Tibial nerve (tissue), 4 donors: ENCODE measurements around the gene GOLGA8H. TPM values are rescaled to one million over a fixed set of nuclear protein-coding genes. Genes with fewer than 3 reads are reported as not detected.
"Not testable (repeated sequence)": the region's sequence is repeated elsewhere in the genome, so short reads cannot be mapped to it uniquely, and the experiment has no call there.

Experiments used
- DNase-seq, 2 donors: peaks; one replicate each; pipeline ENCODE4 v3.0.0-alpha.2; 2019; ENCODE audit warnings: low spot score in 2 of 2
- H3K27ac ChIP-seq, 4 donors: fragments of 200-600 bp; sonication (generic) in 3 of 4; one replicate each; pipeline ENCODE4 v1.5.1; 2017 to 2019; ENCODE audit warnings: mild to moderate bottlenecking in 1 of 4
- H3K27me3 ChIP-seq, 2 donors: fragments of 200-600 bp; sonication (generic) in 1 of 2; one replicate each; pipeline versions ENCODE4 v1.5.1 to v1.6.0; 2017 to 2019
- H3K36me3 ChIP-seq, 3 donors: fragments of 200-600 bp; sonication (generic); one replicate each; pipeline ENCODE4 v1.5.1; 2018 to 2019
- H3K4me1 ChIP-seq, 4 donors: fragments of 200-600 bp; sonication (generic) in 3 of 4; one replicate each; pipeline ENCODE4 v1.5.1; 2017 to 2019
- H3K4me3 ChIP-seq, 4 donors: fragments of 200-600 bp; sonication (generic) in 3 of 4; one replicate each; pipeline ENCODE4 v1.5.1; 2017 to 2019; ENCODE audit warnings: mild to moderate bottlenecking in 1 of 4, moderate library complexity in 1 of 4
- H3K9me3 ChIP-seq, 4 donors: fragments of 200-600 bp; sonication (generic) in 3 of 4; one replicate each; pipeline ENCODE4 v1.5.1; 2017 to 2019
- EP300 ChIP-seq, 2 donors: sonication (generic); formaldehyde crosslinking; IDR thresholded peaks; one replicate each; pipeline ENCODE4 v1.6.1; 2017; ENCODE audit warnings: antibody characterized with exemption in 2 of 2, mild to moderate bottlenecking in 1 of 2
- POLR2A ChIP-seq, 2 donors: fragments of 450-650 bp; IDR thresholded peaks; one replicate each; pipeline ENCODE4 v1.6.1; 2017; ENCODE audit warnings: antibody characterized with exemption in 2 of 2, mild to moderate bottlenecking in 2 of 2, moderate library complexity in 2 of 2
- WGBS, 2 donors: methylation state at CpG; one replicate each; pipeline ENCODE4 v1.1.5; 2018; 5-methylcytosine and 5-hydroxymethylcytosine counted together
- total RNA-seq, 4 donors: library from RNA; depleted of rRNA; stranded (reverse); fragments of >200 nt; gene quantifications; one replicate each; pipeline ENCODE4 v1.1.0, GENCODE V29; 2016
- TF ChIP-seq, protein P1 (sequence below), 5 experiments: fragments of 200-600 bp in 3 of 5; fragments of 450-650 bp in 2 of 5; sonication (generic) in 3 of 5; IDR thresholded peaks; one replicate each; pipeline ENCODE4 v1.5.1; 2016 to 2019; ENCODE audit warnings: antibody characterized with exemption in 5 of 5, mild to moderate bottlenecking in 3 of 5, moderate library complexity in 2 of 5

Gene GOLGA8H
- total RNA-seq, 4 donors from 2014 or later: 1.1 to 4.2 (median 1.5) TPM

DNA sequence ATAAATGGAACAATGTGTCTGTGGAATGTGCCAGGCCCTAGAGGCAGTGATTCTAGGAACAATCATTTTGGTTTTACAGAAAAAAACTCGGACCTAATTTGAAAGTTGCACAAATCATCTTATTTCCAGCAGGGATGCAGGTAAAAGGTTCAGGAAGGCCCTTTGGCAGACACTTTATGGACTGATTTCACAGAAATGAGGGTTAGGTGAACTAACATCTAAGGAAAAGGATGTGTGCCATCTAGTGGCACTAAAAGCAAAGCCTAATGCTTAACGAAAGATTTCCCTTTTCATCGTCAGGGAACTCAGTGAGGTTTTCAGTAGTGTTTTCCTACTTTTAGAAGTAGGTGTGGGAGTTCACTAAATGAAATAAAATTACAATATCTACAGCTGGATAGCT is 17.5 kb downstream of the GOLGA8H start:
- H3K36me3 ChIP-seq, H3K4me3 ChIP-seq, H3K27ac ChIP-seq, H3K27me3 ChIP-seq, H3K9me3 ChIP-seq, DNase-seq: not testable (repeated sequence)
- TF ChIP-seq, protein P1, sequence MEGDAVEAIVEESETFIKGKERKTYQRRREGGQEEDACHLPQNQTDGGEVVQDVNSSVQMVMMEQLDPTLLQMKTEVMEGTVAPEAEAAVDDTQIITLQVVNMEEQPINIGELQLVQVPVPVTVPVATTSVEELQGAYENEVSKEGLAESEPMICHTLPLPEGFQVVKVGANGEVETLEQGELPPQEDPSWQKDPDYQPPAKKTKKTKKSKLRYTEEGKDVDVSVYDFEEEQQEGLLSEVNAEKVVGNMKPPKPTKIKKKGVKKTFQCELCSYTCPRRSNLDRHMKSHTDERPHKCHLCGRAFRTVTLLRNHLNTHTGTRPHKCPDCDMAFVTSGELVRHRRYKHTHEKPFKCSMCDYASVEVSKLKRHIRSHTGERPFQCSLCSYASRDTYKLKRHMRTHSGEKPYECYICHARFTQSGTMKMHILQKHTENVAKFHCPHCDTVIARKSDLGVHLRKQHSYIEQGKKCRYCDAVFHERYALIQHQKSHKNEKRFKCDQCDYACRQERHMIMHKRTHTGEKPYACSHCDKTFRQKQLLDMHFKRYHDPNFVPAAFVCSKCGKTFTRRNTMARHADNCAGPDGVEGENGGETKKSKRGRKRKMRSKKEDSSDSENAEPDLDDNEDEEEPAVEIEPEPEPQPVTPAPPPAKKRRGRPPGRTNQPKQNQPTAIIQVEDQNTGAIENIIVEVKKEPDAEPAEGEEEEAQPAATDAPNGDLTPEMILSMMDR (IDR thresholded peaks at IDR 0.05): peak in 1 of 5 experiments; percentile 25
- peaks cover 0 to 15% (median 0%) of the 10 kb centered on the region in 4 donors for H3K4me1 ChIP-seq
- WGBS, 2 donors: 3 to 17% methylated on average over 1 of the region's 3 CpGs

DNA sequence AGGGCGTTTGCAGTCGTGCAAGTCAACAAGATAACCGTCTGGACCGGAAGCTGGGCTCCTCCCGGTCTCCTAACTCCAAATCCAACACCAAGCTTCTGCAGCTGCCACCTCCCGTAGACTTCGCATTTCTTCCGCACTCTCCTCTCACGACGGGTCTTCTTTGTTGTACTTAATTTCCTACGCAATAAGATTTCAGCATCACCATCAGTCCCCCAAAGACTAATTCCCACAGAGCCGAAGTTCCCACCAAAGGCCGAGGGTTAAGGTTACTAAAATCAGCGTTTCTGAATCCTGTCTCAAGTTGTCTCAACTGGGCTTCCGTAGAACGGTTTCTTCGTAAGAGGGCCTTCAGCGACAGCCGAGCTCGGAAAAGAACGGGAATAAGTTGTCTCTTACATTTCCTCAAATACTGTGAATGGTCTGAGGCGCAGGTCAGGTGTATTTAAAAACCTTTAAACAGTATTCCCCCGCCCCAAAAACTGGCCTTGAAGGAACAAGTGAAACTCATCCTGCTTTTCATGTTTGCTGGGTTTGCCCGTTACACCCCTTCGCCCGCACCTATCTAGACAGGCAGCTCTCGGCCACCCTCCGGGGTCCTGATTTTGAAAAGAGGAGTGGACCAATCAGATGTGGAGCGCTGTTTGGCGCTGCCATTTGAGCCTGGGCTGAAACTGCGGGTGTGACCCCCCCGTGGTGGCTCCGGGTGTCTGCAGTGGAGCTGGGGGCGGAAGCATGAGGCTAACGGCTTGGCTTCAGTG is 21.8 kb downstream of the GOLGA8H start, which contains the start of gene ARHGAP11B:
Gene ARHGAP11B (plus strand): TSS at position 693 of the 758 bp plus-strand sequence.
- DNase-seq: peak; percentile 66 to 99
- 0 to 1% methylated on average over 24 to 34 of the region's 35 CpGs for WGBS, 2 donors
- not testable (repeated sequence) for H3K36me3 ChIP-seq, H3K9me3 ChIP-seq, H3K27me3 ChIP-seq
- TF ChIP-seq EP300 (IDR thresholded peaks at IDR 0.05): peak; percentile 20 to 83
- TF ChIP-seq, protein P1 (IDR thresholded peaks at IDR 0.05): peak in 1 of 5 experiments; percentile 33
- Histone ChIP-seq H3K27ac (peak within 1 kb of the TSS; percentile 64 to 95 (median 78)), H3K4me1 (peaks cover 0 to 20% (median 0%) of the 10 kb centered on the region in 4 donors), H3K4me3 (peak within 1 kb of the TSS; percentile 31 to 60 (median 50))

DNA sequence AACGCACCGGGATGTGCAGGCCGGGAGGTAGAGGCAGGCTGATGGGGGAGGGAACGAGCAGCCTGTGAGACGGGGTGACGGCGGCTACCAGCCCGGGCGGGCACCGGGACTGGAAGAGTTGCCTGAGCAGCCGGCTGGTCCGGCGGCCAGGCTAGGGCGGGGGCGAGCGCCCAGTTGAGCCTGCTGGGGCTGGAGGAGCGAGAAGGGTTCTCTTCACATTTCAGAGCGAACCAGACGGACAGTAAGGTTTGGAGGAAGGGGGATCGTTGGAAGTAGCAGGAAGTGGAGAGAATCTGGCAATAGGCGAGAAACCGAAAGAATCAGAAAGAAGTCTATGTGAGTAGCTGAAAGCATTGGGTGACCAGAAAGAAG is 22.4 kb downstream of the GOLGA8H start:
- WGBS, 2 donors: 0% methylated on average over 8 to 10 of the region's 22 CpGs
- not testable (repeated sequence) for H3K9me3 ChIP-seq, H3K27me3 ChIP-seq, DNase-seq, H3K36me3 ChIP-seq
- Histone ChIP-seq H3K4me1 (peaks cover 0 to 18% (median 0%) of the 10 kb centered on the region in 4 donors), H3K4me3 (peak overlapping the region; percentile 31 to 60 (median 50)), H3K27ac (peak overlapping the region in 3 of 4 donors; percentile 64 to 95 (median 87))

DNA sequence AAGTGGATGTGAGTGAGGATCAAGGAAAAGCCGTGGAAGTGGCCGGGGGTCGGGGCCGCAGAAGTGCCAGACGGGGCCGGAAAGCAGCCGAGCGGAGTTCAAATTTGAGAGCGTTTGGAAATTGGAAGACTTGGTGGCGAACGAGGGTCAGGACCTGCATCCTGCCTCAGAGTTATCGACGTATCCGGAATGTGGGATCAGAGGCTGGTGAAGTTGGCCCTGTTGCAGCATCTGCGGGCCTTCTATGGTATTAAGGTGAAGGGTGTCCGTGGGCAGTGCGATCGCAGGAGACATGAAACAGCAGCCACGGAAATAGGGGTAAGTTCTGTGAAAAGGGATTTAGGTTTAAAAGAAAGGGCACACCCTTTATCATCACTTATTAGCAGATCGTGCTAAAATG is 22.8 kb downstream of the GOLGA8H start:
- peaks cover 0 to 16% (median 0%) of the 10 kb centered on the region in 4 donors for H3K4me1 ChIP-seq
- WGBS, 2 donors: 0% methylated on average over 10 to 17 of the region's 20 CpGs
- H3K4me3 ChIP-seq: peak overlapping the region; percentile 31 to 60 (median 50)
- not testable (repeated sequence) for H3K36me3 ChIP-seq, H3K27me3 ChIP-seq, DNase-seq, H3K9me3 ChIP-seq, H3K27ac ChIP-seq

DNA sequence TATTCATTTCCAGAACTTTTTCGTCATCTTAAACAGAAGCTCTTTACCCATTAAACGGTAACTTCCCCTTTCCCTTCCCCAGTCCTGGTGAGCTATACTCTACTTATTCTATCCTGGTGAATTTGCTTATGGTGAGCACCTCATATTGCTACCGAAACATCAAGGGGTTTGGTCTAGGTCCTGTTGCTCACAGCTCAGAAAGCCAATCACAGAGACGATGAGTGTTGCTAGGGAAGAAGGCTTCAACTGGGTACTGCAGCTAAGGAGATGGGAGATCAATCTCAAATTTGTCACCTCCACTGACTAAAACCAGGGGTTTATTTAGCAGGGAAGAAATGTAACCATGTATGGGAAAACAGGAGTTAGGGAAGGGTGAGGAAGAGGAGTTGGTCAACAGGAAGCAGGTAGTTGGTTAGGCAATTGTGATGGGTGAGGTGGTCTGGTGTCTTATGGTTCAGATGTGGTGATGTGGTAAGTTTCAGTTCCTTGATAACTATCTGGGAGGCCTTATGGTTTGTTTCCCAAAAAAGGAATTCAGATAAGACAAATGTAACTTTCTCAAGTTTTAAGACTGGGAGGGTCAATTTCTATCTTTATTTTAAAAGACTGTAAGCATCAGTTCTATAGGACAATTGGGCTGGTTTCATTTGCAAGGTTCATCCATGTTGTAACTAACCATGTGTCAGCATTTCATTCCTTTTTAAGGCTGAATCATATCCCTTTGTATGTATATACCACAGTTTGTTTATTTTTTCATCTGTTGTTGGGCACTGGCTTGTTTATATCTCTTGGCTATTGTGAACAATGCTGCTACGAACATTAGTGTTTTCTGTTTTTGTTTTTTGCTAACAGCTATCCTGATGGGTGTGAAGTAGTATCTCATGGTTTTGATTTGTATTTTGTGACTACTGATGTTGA is 46.4 kb downstream of the GOLGA8H start:
- Histone ChIP-seq H3K36me3 (no peaks in the 10 kb centered on the region), H3K4me1 (no peaks in the 10 kb centered on the region), H3K27me3 (no peaks in the 10 kb centered on the region), H3K4me3 (no peak overlapping the region), H3K27ac (no peak overlapping the region), H3K9me3 (no peaks in the 10 kb centered on the region)
- DNase-seq: no peak
- 85 to 91% methylated on average over 5 of the region's 5 CpGs for WGBS, 2 donors
- TF ChIP-seq, protein P1 (IDR thresholded peaks at IDR 0.05): no peak
- TF ChIP-seq POLR2A (IDR thresholded peaks at IDR 0.05) (no peak), EP300 (IDR thresholded peaks at IDR 0.05) (no peak)

DNA sequence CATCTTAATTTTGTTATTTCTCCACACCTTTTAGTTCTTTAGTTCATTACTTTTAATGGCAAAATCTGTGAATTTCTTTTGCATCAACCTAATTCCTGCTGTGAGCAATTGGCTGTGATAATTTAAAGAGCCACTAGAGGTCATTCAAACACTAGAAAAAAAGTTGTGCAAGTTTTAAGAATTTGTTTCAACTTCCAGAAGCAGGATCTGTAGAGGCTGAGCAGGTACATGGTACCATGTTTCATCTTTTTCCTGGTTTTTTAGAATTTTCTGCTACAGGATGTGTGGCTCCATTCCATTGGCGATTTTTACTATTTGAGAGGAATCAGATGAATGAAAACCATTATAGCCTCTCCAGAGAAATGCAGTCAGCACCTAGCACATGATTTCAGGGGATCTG is 57.3 kb downstream of the GOLGA8H start:
- TF ChIP-seq, protein P1 (IDR thresholded peaks at IDR 0.05): peak; percentile 37 to 56 (median 43)
- H3K4me1 ChIP-seq, H3K27me3 ChIP-seq, H3K4me3 ChIP-seq, H3K36me3 ChIP-seq, H3K27ac ChIP-seq, H3K9me3 ChIP-seq, DNase-seq: not testable (repeated sequence)
- WGBS, 2 donors: 55 to 87% methylated on average over 1 of the region's 1 CpG
